ENCODE results near the gene ARHGAP22. TPM values are rescaled to one million over a fixed set of nuclear protein-coding genes. Genes with fewer than 3 reads are reported as not detected.

Gene ARHGAP22
- polyA plus RNA-seq, 1 of the 3 experiments (the other 2 are of a cell fraction): 12.4 TPM

DNA sequence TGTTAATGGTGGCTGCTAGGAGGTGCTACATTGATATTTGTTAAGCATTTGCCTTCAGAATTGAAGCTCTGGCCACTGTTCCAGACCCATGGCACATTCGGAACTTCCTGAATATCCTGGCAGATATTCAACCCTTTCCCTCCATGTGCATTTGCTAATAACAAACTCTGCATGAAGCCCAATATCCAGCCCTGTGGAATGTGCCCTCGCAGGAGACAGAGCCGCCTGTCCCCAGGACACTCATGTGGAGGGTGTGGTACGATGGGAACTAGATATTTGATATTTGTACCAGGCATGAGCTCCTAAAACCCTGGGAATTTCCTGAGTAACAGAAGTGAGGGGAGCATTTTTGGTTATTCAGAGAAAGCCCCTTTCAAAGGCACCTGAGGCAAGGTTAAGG is 21.6 kb upstream of the ARHGAP22 start:
- H2AFZ ChIP-seq (ENCODE audit: low read depth): no peak overlapping the region
- H3K4me1 ChIP-seq (ENCODE audit: control insufficient read depth in 1 of 2, insufficient read depth in 2 of 2, low read depth in 1 of 2, low read length in 1 of 2): peaks cover 0 to 30% of the 10 kb centered on the region in 2 experiments; a peak in 1 of 4 replicates
- TF ChIP-seq, protein P1, sequence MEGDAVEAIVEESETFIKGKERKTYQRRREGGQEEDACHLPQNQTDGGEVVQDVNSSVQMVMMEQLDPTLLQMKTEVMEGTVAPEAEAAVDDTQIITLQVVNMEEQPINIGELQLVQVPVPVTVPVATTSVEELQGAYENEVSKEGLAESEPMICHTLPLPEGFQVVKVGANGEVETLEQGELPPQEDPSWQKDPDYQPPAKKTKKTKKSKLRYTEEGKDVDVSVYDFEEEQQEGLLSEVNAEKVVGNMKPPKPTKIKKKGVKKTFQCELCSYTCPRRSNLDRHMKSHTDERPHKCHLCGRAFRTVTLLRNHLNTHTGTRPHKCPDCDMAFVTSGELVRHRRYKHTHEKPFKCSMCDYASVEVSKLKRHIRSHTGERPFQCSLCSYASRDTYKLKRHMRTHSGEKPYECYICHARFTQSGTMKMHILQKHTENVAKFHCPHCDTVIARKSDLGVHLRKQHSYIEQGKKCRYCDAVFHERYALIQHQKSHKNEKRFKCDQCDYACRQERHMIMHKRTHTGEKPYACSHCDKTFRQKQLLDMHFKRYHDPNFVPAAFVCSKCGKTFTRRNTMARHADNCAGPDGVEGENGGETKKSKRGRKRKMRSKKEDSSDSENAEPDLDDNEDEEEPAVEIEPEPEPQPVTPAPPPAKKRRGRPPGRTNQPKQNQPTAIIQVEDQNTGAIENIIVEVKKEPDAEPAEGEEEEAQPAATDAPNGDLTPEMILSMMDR (IDR thresholded peaks at IDR 0.05): no peak
- TF ChIP-seq EP300 (IDR thresholded peaks at IDR 0.05; ENCODE audit: borderline replicate concordance in 1 of 2, low read depth in 1 of 2, low read length in 1 of 2): no peak
- TF ChIP-seq POLR2AphosphoS5 (IDR thresholded peaks at IDR 0.05; ENCODE audit: low read depth, low read length): no peak
- TF ChIP-seq SIN3A (IDR thresholded peaks at IDR 0.05; ENCODE audit: borderline replicate concordance, low read depth, low read length): no peak
- no peak for TF ChIP-seq NFIC (IDR thresholded peaks at IDR 0.05; ENCODE audit: borderline replicate concordance)
- TF ChIP-seq FOXJ3 (CRISPR knock-in tag; IDR thresholded peaks at IDR 0.05): no peak
- TF ChIP-seq JUND (IDR thresholded peaks at IDR 0.05): no peak
- no peak for TF ChIP-seq MEF2A (IDR thresholded peaks at IDR 0.05; ENCODE audit: borderline replicate concordance, low read depth)
- no peaks in the 10 kb centered on the region for H3K79me2 ChIP-seq (ENCODE audit: insufficient read depth)
- H3F3A ChIP-seq (replicated peaks; ENCODE audit: insufficient read depth): no peaks in the 10 kb centered on the region
- H3K27me3 ChIP-seq (ENCODE audit: insufficient read depth): no peaks in the 10 kb centered on the region
- no peak overlapping the region for H3K4me2 ChIP-seq
- no peaks in the 10 kb centered on the region for H4K20me1 ChIP-seq (ENCODE audit: insufficient read depth)
- H3K27ac ChIP-seq (ENCODE audit: low read depth in 2 of 2, low read length in 1 of 2): no peak overlapping the region; a peak in 1 of 4 replicates
- peaks cover 0 to 8% of the 10 kb centered on the region in 2 experiments for H3K36me3 ChIP-seq (replicated peaks in 1 of 2; ENCODE audit: control insufficient read depth in 1 of 2, insufficient read depth in 2 of 2, low read length in 1 of 2)
- WGBS (ENCODE audit: low lambda C conversion rate): 79% methylated on average over 4 of the region's 4 CpGs
- POLR2A ChIA-PET: no interaction called here
- no peaks in the 10 kb centered on the region for H3K9me3 ChIP-seq
- no peak overlapping the region for H3K4me3 ChIP-seq (ENCODE audit: low read depth in 2 of 2, low read length in 1 of 2)
- H3K9me2 ChIP-seq: no peaks in the 10 kb centered on the region
- CTCF ChIA-PET: interaction anchor here (1.0 to 5.3 kb wide), 4 partner anchors 10 to 81 kb away, joined by 3 to 48 read pairs (median 5); no protein-coding TSS in a partner anchor
- DNase-seq: no peak
- no peak overlapping the region for H3K9ac ChIP-seq

DNA sequence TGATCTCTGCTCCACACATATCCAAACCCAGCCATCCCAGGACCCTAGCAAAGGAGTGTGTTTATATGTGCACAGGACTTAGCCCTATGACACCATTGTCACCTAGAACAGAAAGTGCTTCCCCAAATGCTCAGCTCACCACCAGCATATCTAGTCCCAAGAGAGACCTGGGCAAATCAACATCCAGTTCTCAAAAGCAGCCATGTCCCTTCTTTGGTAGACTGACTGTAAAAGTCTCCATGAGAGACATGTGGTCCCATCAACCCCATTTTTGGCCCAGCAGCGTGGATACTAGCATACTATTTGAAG is 20.9 kb upstream of the ARHGAP22 start:
- no peaks in the 10 kb centered on the region for H3K9me3 ChIP-seq
- 100% methylated on average over 1 of the region's 1 CpG for WGBS (ENCODE audit: low lambda C conversion rate)
- no peaks in the 10 kb centered on the region for H3K9me2 ChIP-seq
- H3K4me3 ChIP-seq (ENCODE audit: low read depth in 2 of 2, low read length in 1 of 2): no peak overlapping the region
- H3K36me3 ChIP-seq (replicated peaks in 1 of 2; ENCODE audit: control insufficient read depth in 1 of 2, insufficient read depth in 2 of 2, low read length in 1 of 2): peaks cover 0 to 8% of the 10 kb centered on the region in 2 experiments
- no peaks in the 10 kb centered on the region for H4K20me1 ChIP-seq (ENCODE audit: insufficient read depth)
- H3K4me1 ChIP-seq (ENCODE audit: control insufficient read depth in 1 of 2, insufficient read depth in 2 of 2, low read depth in 1 of 2, low read length in 1 of 2): peaks cover 0 to 30% of the 10 kb centered on the region in 2 experiments; a peak in 1 of 4 replicates
- H3F3A ChIP-seq (replicated peaks; ENCODE audit: insufficient read depth): no peaks in the 10 kb centered on the region
- H3K4me2 ChIP-seq: no peak overlapping the region
- no peak overlapping the region for H3K9ac ChIP-seq
- POLR2A ChIA-PET: no interaction called here
- DNase-seq: no peak
- no peaks in the 10 kb centered on the region for H3K79me2 ChIP-seq (ENCODE audit: insufficient read depth)
- no peak overlapping the region for H2AFZ ChIP-seq (ENCODE audit: low read depth)
- CTCF ChIA-PET: interaction anchor here (1.0 to 6.6 kb wide), 5 partner anchors 9 to 262 kb away, joined by 3 to 48 read pairs (median 6); no protein-coding TSS in a partner anchor
- H3K27ac ChIP-seq (ENCODE audit: low read depth in 2 of 2, low read length in 1 of 2): no peak overlapping the region
- no peaks in the 10 kb centered on the region for H3K27me3 ChIP-seq (ENCODE audit: insufficient read depth)
- TF ChIP-seq, protein P1 (IDR thresholded peaks at IDR 0.05): no peak
- TF ChIP-seq, protein P2, sequence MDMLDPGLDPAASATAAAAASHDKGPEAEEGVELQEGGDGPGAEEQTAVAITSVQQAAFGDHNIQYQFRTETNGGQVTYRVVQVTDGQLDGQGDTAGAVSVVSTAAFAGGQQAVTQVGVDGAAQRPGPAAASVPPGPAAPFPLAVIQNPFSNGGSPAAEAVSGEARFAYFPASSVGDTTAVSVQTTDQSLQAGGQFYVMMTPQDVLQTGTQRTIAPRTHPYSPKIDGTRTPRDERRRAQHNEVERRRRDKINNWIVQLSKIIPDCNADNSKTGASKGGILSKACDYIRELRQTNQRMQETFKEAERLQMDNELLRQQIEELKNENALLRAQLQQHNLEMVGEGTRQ (IDR thresholded peaks at IDR 0.05; ENCODE audit: borderline replicate concordance, low read depth, low read length): no peak
- TF ChIP-seq GATA2 (CRISPR knock-in tag; IDR thresholded peaks at IDR 0.05): no peak
- TF ChIP-seq POLR2AphosphoS5 (IDR thresholded peaks at IDR 0.05; ENCODE audit: low read depth, low read length): no peak
- TF ChIP-seq, protein P3, sequence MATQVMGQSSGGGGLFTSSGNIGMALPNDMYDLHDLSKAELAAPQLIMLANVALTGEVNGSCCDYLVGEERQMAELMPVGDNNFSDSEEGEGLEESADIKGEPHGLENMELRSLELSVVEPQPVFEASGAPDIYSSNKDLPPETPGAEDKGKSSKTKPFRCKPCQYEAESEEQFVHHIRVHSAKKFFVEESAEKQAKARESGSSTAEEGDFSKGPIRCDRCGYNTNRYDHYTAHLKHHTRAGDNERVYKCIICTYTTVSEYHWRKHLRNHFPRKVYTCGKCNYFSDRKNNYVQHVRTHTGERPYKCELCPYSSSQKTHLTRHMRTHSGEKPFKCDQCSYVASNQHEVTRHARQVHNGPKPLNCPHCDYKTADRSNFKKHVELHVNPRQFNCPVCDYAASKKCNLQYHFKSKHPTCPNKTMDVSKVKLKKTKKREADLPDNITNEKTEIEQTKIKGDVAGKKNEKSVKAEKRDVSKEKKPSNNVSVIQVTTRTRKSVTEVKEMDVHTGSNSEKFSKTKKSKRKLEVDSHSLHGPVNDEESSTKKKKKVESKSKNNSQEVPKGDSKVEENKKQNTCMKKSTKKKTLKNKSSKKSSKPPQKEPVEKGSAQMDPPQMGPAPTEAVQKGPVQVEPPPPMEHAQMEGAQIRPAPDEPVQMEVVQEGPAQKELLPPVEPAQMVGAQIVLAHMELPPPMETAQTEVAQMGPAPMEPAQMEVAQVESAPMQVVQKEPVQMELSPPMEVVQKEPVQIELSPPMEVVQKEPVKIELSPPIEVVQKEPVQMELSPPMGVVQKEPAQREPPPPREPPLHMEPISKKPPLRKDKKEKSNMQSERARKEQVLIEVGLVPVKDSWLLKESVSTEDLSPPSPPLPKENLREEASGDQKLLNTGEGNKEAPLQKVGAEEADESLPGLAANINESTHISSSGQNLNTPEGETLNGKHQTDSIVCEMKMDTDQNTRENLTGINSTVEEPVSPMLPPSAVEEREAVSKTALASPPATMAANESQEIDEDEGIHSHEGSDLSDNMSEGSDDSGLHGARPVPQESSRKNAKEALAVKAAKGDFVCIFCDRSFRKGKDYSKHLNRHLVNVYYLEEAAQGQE (IDR thresholded peaks at IDR 0.05; ENCODE audit: low read depth, low read length): no peak
- TF ChIP-seq ELF1 (IDR thresholded peaks at IDR 0.05): no peak
- no peak for TF ChIP-seq EZH2phosphoT487 (IDR thresholded peaks at IDR 0.05; ENCODE audit: borderline replicate concordance, low read depth)
- no peak for TF ChIP-seq TCF12 (IDR thresholded peaks at IDR 0.05)
- TF ChIP-seq GABPA (IDR thresholded peaks at IDR 0.05; ENCODE audit: low read depth): no peak
- no peak for TF ChIP-seq FOXJ3 (CRISPR knock-in tag; IDR thresholded peaks at IDR 0.05)
- TF ChIP-seq, protein P4, sequence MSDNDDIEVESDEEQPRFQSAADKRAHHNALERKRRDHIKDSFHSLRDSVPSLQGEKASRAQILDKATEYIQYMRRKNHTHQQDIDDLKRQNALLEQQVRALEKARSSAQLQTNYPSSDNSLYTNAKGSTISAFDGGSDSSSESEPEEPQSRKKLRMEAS (IDR thresholded peaks at IDR 0.05; ENCODE audit: low read depth): no peak
- no peak for TF ChIP-seq SIN3A (IDR thresholded peaks at IDR 0.05; ENCODE audit: borderline replicate concordance, low read depth, low read length)
- no peak for TF ChIP-seq MXI1 (IDR thresholded peaks at IDR 0.05; ENCODE audit: low read depth, low read length)
- TF ChIP-seq EP300 (IDR thresholded peaks at IDR 0.05; ENCODE audit: borderline replicate concordance in 1 of 2, low read depth in 1 of 2, low read length in 1 of 2): no peak
- no peak for TF ChIP-seq MEF2A (IDR thresholded peaks at IDR 0.05; ENCODE audit: borderline replicate concordance, low read depth)
- no peak for TF ChIP-seq CHD2 (IDR thresholded peaks at IDR 0.05; ENCODE audit: low read length, partially characterized antibody)
- TF ChIP-seq RCOR1 (IDR thresholded peaks at IDR 0.05; ENCODE audit: low read length): no peak
